Embryonic facial prominence (tissue), 1 donor: Measurements from ENCODE around the gene CELF2.
A peak's percentile ranks its signal among the peaks of the same experiment; 100 is the strongest.

Source experiments
- DNase-seq: peaks from one replicate; pipeline ENCODE4 v3.0.0-alpha.2; 2016; ENCODE audit errors: extremely low spot score

The CELF2 gene

DNA sequence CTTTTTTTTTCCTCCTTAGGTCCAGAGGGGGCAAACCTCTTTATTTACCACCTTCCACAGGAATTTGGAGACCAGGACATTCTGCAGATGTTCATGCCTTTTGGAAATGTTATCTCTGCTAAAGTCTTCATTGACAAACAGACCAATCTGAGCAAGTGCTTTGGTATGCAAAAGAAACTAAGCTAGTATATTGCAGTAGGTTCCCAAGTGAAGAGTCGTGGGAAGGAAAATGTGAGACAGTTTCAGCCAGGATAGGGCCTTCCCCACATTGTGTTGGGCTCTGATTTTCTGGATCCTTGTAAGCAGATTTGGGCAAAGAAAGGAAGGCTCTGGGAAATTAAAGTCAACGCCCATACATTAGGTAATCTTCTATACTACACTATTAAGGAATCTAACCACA lies 308.1 kb downstream of the CELF2 start:
- no peak for DNase-seq

DNA sequence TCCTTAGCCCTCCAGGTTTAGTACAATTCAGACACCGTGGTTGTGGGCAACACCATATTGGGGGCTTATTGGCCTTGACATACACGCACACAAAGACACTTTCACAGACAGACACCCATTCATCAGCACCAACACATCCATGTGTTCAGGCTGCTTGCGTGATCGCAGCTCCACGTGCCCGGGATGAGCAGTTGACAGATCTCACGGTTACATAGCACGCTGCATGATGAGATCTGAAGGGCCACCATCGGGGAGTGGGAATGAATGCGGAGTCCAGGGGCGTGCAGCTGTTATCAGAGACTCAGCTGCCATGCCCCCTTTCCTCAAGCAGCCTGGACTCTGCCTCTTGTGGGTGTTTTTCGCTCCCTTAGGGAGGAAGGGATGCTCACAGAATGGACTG lies 308.6 kb downstream of the CELF2 start:
- DNase-seq = no peak

- no peak for DNase-seq
Observed at GRCh38 chr10:11326913-11327616, 309.4 kb downstream of the CELF2 start.

DNA sequence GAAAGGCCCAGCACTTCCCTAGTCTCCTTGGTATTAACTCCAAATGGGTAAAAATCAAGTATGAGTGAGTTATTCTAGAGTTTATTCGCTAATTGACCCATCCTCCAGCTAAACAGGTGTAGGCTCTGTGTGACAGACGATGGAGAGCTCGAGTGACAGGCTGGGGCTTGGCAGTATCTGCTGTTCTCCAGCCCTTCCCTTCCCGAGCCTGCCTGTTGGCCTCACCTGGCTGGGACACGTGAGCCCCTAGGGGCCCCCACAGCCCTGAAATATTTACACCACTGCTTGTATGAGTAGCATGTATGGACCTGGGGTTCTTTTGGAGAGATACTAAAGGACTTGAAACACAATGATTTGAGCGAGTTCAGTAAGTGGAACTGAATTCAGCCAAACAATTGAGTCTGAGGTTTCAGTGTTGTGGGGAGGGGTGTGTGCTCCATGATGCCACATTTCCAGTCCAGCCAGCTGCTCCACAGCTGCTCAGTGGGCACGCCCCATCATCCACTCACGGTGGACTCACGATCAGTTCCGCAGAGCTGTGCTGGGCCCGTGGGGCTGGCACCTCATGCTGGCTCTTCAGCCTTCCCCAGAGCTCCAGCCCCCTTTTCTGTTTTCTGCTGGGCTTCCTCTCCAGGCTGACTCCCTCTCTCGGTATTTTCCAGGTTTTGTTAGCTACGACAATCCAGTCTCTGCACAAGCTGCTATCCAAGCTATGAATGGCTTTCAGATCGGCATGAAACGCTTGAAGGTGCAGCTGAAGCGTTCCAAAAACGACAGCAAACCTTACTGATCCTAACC lies 310.8 kb downstream of the CELF2 start:
- DNase-seq = no peak

- no peak for DNase-seq
Observed at GRCh38 chr10:11329062-11329673, 311.5 kb downstream of the CELF2 start.

DNA sequence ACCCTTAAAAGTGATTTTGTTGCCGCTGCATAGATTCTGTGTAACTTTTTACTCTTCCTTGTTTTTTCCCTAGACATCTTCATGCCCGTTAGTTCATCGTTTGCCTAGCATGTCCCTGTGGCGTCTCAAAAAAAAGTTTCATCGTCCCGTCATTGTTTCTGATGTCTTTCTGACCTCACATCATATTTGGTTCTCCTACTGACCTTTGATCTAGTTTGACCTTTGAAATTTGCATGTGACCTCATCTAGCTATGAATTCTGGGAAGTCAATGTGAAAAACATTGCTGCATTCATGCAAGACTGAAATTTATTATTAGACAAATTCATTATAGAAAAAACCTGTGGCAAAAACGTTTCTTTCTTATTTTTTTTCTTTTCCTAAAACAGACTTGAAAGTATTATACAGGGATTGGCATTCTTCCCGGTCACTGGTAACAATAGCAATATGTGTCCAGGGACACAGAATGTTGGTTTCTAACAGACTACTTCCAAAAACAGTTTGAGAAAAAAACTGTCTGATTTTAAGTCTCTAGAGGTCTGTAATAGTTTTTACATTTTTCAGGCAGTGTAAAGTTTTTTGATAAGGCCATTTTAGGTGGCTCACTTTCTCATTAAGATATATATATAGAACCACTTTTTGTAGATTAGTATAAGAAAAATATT lies 312.8 kb downstream of the CELF2 start:
- peak; percentile 50 for DNase-seq

DNA sequence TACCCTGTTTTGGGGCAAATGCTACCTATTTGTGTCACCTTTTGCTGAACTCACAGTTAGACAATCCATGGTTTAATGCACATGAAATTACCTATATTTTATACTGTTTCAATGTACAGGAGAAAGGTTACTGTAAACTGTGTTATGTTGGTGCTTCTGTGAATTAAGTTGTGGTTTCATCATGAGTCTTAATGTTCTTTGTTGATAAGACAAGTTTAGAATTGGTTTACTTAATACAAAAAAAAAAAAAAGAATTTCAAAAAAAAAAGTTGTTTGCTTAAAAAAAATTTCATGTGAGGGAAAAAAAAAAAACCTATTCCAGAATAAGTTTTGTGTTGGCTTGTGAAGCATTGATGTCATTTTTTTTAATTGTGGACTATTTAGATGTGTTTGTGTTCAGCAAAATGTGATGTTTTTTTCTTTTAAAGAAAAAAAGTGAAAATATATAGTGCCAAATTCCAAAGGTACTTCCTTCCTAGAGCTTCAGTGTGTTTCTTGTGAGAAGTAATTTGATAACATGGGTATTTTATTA lies 313.4 kb downstream of the CELF2 start:
- no peak for DNase-seq

- no peak for DNase-seq
Observed at GRCh38 chr10:11331726-11332125, 314.1 kb downstream of the CELF2 start.

DNA sequence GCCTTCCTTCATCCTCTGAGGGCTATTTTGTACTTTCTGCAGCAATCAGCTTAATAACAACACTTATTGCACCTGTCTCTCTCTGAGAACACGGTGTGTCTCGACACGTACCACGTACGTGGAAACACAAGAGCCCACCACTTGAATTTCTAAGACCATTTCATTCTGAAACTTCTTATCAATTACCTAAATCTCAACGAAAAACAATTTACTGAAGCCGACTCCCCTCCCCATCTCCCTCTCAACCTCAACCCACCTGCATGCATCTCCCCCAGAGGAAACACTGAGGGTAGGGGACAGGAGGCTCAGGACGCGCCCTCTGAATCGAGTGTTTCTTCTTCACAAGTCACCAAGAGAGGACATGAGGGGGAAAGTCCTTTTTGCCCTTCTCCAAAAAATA lies 315.2 kb downstream of the CELF2 start:
- DNase-seq = no peak

DNA sequence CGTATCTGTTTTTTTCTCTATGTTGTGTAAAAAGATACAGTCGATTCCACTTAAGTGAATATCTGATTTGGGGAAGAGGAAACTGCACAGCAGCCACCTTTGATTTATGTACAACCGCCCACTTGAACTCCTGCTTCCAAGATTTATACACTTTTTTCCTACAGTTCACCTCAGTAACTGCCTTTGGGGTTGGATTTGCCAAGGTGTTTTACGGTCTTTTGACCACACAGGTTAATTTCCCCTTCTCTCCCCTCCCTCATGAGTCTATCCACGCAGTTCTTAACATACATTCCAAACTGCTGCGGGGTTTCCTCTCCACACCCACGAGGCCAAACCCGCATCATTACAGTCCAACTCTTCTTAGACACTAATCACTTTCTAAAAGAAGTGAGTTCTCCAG lies 316.8 kb downstream of the CELF2 start:
- DNase-seq = no peak

DNA sequence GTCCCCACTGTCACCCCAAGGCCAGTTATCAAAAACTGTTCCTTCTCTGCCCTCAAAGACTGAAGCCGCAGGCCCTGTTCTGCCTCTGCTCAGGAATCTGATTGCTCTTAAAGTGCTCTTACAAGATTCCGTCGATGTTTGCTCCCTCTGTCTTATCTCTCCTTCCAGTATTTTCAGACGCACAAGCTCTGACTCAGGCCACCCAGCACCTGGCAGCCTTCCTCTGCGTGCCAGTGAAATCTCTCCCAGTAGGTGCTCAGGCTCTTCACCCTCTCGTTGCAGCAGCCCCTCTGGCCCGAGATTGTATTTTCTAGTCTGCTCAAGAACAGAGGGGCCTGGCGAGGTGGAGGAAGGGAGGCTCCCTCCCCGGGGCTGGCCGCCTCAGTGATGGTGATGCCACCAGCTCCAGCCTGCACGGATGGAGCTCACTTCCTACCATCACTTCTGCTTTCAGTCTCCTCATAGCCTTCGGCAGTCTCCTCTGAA lies 317.5 kb downstream of the CELF2 start:
- DNase-seq = no peak

DNA sequence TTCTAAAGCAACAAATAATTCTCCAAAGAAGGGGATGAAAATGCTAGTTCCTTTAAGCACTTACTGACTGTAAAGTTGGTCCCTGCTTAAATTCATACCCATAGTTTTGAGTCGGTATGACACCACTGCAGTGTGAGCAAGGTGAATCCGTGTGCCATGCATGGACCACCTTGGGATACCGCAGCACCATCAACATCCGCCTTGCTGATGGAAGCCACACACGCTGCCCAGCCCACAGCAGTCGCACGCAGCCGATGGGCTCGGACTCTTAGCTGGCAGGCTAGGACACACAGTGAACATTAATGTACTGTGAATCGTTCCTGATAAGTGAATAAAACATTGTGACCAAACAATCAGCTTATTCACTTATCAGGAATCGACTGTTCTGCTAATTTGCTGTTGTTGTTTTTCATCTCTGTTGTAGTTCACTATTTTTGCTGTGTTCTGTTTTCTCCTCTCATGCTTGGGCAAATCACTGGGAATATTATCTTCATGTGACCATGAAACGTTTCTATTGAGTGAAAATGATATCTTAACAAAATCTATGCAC lies 318.3 kb downstream of the CELF2 start:
- DNase-seq = no peak

DNA sequence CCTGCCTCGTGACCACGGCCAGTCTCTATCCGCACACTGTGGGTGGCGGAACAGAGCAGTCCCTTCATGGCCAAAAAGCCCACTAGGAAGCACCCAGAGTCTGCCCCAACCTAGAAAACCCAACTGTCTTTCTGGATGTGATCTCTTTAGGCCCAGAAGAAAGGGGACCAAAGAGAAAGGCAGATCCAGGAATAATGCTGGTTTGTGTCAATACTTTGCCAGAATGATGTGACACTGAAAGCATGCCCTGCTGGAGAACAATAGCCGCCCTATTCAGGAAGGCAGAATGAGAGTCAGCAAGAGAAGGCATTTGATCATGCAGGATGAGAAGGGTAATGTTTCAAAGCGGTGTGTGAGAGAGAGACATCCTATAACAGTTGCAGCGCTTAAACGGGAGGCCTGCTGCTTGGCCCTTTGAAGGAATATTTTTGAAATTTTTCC lies 319.1 kb downstream of the CELF2 start:
- no peak for DNase-seq

- DNase-seq = no peak
Observed at GRCh38 chr10:11337516-11337915, 319.8 kb downstream of the CELF2 start.

- DNase-seq = no peak
Observed at GRCh38 chr10:11338160-11338844, 320.6 kb downstream of the CELF2 start.

GRCh38 chr10:11339013-11339412 lies 321.3 kb downstream of the CELF2 start:
- DNase-seq = no peak

DNA sequence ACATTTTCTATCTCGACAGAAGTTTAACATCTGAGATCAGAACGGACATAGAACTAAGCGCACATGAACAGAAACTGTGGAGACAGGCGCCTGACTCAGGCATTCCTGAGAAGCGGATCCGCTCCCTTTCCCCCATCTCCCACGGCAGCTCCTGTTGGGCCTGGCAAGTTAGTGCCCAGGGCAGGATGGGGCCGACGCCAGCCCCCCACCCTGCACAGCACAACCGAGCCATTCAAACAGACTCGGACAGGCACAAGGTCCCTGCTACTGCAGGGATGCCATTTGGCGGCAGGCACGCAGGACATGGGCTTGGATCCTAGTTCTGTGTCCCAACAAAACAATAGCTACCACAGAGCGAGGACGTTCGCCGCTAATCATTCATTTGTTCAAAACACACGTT lies 322.0 kb downstream of the CELF2 start:
- no peak for DNase-seq

- DNase-seq = no peak
Observed at GRCh38 chr10:11341283-11341960, 323.8 kb downstream of the CELF2 start.

GRCh38 chr10:11344081-11344480 lies 326.4 kb downstream of the CELF2 start:
- no peak for DNase-seq

- no peak for DNase-seq
Observed at GRCh38 chr10:11344550-11344949, 326.9 kb downstream of the CELF2 start.
